Measurements from ENCODE around the gene SLC37A1.

The SLC37A1 gene

GRCh38 chr21:42499444-42500112 lies 14.1 kb upstream of the SLC37A1 start:
- Histone ChIP-seq H3K4me3 (no peak overlapping the region), H3K27ac (no peak overlapping the region)

- no peak overlapping the region for H3K27ac ChIP-seq
- H3K4me3 ChIP-seq: no peak overlapping the region
Measured at GRCh38 chr21:42500225-42500624, 13.4 kb upstream of the SLC37A1 start.

- no peak overlapping the region for H3K4me3 ChIP-seq
- no peak overlapping the region for H3K27ac ChIP-seq
Measured at GRCh38 chr21:42500736-42501135, 12.9 kb upstream of the SLC37A1 start.

- Histone ChIP-seq H3K27ac (no peak overlapping the region), H3K4me3 (no peak overlapping the region)
Measured at GRCh38 chr21:42503711-42504110, 9.9 kb upstream of the SLC37A1 start.

GRCh38 chr21:42505090-42505726 lies 8.4 kb upstream of the SLC37A1 start:
- Histone ChIP-seq H3K27ac (no peak overlapping the region), H3K4me3 (no peak overlapping the region)

GRCh38 chr21:42507418-42507817 lies 6.2 kb upstream of the SLC37A1 start:
- H3K27ac ChIP-seq: no peak overlapping the region
- H3K4me3 ChIP-seq: no peak overlapping the region

- H3K27ac ChIP-seq: no peak overlapping the region
Measured at GRCh38 chr21:42508371-42508770, 5.3 kb upstream of the SLC37A1 start.

GRCh38 chr21:42509244-42509643 lies 4.4 kb upstream of the SLC37A1 start:
- no peak overlapping the region for H3K27ac ChIP-seq

More at GRCh38 chr21:42508371-42508770, 5.3 kb upstream of the SLC37A1 start:
- no peak overlapping the region for H3K4me3 ChIP-seq

GRCh38 chr21:42512346-42513034 lies 1.2 kb upstream of the SLC37A1 start:
- H3K4me3 ChIP-seq: no peak overlapping the region
- peak overlapping the region in 4 of 21 experiments; percentile 43 to 77 (median 75) for H3K27ac ChIP-seq

More at GRCh38 chr21:42509244-42509643, 4.4 kb upstream of the SLC37A1 start:
- no peak overlapping the region for H3K4me3 ChIP-seq

GRCh38 chr21:42513985-42514882 lies 582 bp downstream of the SLC37A1 start:
- peak overlapping the region in 18 of 21 experiments; percentile 14 to 92 (median 76) for H3K27ac ChIP-seq
- peak overlapping the region; percentile 56 to 88 (median 67) for H3K4me3 ChIP-seq

- Histone ChIP-seq H3K4me3 (peak overlapping the region; percentile 56 to 88 (median 67)), H3K27ac (peak overlapping the region in 12 of 21 experiments; percentile 14 to 92 (median 80))
Measured at GRCh38 chr21:42514883-42515228, 1.2 kb downstream of the SLC37A1 start.

- H3K4me3 ChIP-seq: no peak overlapping the region
- peak overlapping the region in 1 of 21 experiments; percentile 11 for H3K27ac ChIP-seq
Measured at GRCh38 chr21:42515708-42516502, 2.3 kb downstream of the SLC37A1 start.

GRCh38 chr21:42518215-42518614 lies 4.6 kb downstream of the SLC37A1 start:
- no peak overlapping the region for H3K4me3 ChIP-seq
- no peak overlapping the region for H3K27ac ChIP-seq

- H3K27ac ChIP-seq: no peak overlapping the region
Measured at GRCh38 chr21:42518626-42519025, 5.0 kb downstream of the SLC37A1 start.

GRCh38 chr21:42520628-42521253 lies 7.1 kb downstream of the SLC37A1 start:
- Histone ChIP-seq H3K27ac (no peak overlapping the region), H3K4me3 (no peak overlapping the region)

More at GRCh38 chr21:42518626-42519025, 5.0 kb downstream of the SLC37A1 start:
- H3K4me3 ChIP-seq: no peak overlapping the region

- Histone ChIP-seq H3K27ac (no peak overlapping the region), H3K4me3 (no peak overlapping the region)
Measured at GRCh38 chr21:42521384-42521783, 7.7 kb downstream of the SLC37A1 start.

- H3K4me3 ChIP-seq: no peak overlapping the region
- no peak overlapping the region for H3K27ac ChIP-seq
Measured at GRCh38 chr21:42521805-42522204, 8.2 kb downstream of the SLC37A1 start.

GRCh38 chr21:42522271-42522670 lies 8.6 kb downstream of the SLC37A1 start:
- H3K4me3 ChIP-seq: no peak overlapping the region
- H3K27ac ChIP-seq: no peak overlapping the region

GRCh38 chr21:42522771-42523170 lies 9.1 kb downstream of the SLC37A1 start:
- H3K4me3 ChIP-seq: no peak overlapping the region
- peak overlapping the region in 1 of 21 experiments; percentile 82 for H3K27ac ChIP-seq

Data from skin epidermis (tissue), 12 donors.